Myocyte (in vitro differentiated cells): ENCODE results near the gene BCAP31. TPM values are rescaled to one million over a fixed set of nuclear protein-coding genes. Genes with fewer than 3 reads are reported as not detected.
"Not testable (repeated sequence)": the region's sequence is repeated elsewhere in the genome, so short reads cannot be mapped to it uniquely, and the experiment has no call there.

ENCODE experiments used
- DNase-seq: peaks from one replicate; pipeline ENCODE4 v3.0.0-alpha.2; 2012; ENCODE audit warnings: low read depth
- total RNA-seq: library from RNA; depleted of rRNA; stranded (reverse); fragments of >200 nt; gene quantifications from 2 replicates; pipeline ENCODE4 v1.2.3, GENCODE V29; 2014

Gene BCAP31
- total RNA-seq, 1 donor from 2014 or later: 150 TPM

GRCh38 chrX:153685156-153685536, 39.0 kb downstream of the BCAP31 start:
- no peak for DNase-seq

GRCh38 chrX:153684467-153685155, 39.6 kb downstream of the BCAP31 start:
- DNase-seq: no peak

- DNase-seq: not testable (repeated sequence)
Measured at GRCh38 chrX:153683486-153683885, 40.7 kb downstream of the BCAP31 start.

DNA sequence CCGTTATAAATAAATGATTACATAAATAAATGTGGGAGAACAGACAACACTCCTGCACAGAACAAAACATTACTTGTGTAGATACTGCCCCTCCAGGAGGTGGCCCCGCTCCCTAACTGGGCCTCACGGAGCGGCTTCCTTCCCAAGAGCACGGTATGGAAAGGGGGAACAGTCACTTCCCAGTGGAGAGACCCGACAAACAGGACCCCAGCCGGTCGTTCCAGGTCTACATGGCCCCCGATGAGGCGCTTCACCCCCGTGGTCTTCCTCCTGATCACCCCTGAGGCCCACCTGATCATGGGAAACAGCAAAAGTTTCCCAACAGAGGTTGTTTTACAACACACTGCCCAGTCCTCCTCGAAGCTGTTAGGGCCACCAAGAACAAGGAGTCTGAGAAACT, 43.0 kb downstream of the BCAP31 start:
- no peak for DNase-seq

DNA sequence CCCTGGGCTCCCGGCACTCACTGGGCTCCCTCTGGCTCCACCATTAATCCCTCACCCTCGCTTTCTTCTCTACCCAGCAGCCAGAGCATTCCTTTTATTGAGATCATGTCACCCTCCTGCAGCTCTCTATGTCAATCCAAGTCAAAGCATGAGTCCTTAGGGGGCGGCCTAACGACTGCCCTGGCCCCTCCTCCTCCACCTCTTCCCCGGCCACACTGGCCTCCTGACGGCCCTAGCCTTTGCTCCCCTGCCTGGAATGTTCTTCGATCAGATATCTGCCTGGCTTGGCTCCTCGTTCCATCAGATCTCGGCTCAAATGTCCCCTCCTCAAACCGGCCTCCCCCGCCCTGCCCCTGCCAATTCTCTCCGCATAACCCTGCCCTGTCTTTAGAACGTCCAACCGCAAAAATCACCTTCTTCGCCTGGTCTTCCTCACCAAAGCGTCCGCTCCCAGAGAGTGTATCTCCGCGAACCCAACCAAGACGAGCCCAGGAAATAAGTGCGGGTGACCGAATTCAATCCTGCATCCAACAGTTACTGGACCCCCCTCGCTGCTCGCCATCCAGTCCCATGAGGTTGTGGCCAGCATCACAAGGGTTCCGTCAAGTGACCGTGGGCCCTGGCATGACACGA, 49.9 kb downstream of the BCAP31 start:
- no peak for DNase-seq

- DNase-seq: no peak
Measured at GRCh38 chrX:153673428-153674218, 50.6 kb downstream of the BCAP31 start, which contains the start of gene PNCK. Gene PNCK (minus strand): TSS chrX:153673813. CDS start chrX:153673076, 737 bp downstream.

- no peak for DNase-seq
Measured at GRCh38 chrX:153672531-153673427, 51.4 kb downstream of the BCAP31 start.

GRCh38 chrX:153671589-153672530, 52.3 kb downstream of the BCAP31 start:
- DNase-seq: no peak

GRCh38 chrX:153670748-153671588, 53.2 kb downstream of the BCAP31 start:
- DNase-seq: no peak

DNA sequence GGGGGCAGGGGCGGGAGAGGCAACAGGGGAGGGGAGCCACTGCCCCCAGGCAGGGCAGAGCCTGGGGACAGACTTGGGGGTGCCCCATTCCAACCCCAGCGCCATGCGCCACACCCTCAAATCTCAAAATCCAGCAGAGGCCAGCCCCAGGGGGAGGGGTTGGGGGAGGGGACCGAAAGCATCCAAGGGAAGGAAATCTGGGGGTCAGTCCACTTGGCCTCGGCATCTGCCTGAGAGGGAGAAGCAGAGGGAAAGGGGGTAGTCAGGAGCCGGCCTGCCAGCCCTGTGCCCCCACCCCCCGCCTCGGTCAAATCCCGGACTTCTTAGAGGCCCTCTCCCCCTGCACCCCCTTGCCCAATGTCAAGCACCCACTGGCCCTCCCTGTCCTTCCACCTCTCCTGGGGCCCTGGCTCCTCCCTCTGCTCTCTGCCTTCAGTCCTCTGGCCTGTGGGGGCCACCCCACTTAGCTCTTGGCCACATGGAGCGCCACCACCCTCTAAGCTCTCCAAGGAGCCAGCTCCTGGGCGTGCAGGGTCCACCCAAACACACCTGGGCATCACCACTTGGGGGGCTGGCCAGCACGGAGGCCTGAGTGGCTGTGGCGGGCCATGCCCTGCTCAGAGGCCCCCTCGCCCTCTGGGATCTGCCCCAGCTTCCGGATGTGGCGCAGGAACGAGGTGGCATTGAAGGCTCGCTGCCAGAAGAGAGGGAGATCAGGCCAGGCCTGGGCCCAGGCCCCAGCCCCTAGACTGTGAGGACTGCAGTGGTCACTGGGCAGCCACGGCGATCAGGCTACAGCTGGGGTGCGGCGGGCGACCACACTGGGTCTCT, 54.1 kb downstream of the BCAP31 start:
- DNase-seq: no peak

GRCh38 chrX:153669174-153669890, 54.9 kb downstream of the BCAP31 start:
- DNase-seq: no peak

DNA sequence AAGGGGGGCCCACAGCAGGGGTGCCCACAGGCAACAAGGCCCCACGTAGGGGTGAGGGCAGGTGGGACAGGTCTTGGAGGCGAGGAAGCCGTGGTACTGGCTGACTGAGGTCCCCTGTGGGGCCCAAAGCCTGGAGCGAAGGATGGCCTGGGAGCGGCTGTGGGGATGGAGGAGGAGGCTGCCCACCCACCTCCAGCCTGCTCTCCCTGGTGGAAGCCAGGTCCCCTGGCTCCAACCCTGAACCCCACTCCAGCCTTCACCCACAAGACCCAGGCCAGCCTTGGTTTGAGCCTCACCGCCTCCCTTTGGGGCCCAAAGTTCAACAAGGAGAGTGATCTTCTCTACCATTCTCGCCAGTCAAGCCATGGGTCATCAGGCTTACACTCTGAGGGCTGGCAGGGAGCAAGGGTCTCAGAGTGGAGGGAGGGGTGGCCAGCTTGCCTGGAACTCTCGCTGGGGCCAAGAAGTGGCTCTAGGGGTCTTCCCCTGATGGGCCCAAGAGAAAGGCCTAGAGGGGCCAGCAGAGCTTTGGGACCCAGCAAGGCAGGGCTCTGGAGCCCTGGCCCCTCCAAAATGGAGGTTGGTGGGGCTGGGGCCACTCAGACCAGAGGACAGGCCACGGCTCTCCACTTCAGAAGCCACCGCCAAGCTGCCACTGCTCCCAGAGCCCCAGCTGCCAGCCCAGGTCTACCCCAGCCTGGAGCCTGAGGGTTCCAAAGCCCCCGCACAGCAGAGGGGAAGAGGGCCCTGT, 55.6 kb downstream of the BCAP31 start:
- DNase-seq: no peak

DNA sequence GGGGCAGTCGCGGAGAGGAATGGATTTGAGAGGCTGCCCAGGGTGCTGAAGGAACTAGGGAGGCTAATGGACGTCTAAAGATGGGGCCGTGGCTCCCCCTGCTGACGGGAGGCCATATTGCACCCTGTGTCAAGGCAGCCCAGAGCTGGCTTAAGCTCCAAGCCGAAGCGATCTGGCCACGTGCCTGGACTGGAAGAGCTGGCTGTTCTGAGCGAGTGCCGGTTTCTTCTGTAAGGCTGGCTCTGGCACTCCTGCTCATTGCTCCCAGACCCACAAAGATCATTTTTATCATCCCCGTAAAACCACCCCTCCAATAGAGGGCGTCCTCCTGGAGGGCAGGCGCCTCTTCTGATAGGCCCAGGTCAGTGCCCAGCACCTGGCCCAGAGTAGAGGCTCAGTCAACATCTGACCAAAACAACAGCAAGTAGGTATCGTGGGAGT, 56.2 kb downstream of the BCAP31 start:
- peak; percentile 63 for DNase-seq

DNA sequence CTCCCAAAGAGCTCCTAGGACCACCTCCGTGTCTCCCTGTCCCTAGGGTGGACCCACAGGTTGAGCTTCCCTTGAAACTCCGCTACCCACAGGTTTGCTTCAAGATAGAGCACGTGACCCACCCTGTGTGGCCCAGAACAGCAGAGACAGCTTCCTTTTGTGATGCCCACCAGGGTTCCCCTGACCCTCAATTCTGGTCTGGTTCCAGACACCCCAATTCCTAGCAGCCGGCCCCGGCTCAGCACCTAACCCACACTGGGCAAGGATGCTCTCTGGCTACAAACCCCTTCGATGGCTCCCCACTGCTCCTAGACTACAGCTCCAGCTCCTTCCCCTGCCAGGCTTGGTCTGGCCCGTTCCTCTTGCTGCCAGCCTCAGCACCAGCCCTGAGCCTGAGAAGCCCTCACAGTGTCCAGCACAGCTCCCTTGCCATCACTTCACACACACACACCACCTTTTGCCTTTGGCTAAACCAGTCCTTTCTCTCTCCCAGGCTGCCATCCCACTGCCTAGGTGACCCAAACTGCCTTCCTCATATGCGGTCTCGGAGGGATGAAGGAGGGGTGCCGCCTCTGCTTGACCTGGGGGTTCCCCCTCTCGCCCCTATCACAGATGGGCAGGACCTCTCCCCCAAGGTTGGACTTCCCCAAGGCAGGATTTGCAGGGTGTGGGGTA, 56.8 kb downstream of the BCAP31 start:
- DNase-seq: no peak

GRCh38 chrX:153665726-153666306, 58.4 kb downstream of the BCAP31 start:
- no peak for DNase-seq

DNA sequence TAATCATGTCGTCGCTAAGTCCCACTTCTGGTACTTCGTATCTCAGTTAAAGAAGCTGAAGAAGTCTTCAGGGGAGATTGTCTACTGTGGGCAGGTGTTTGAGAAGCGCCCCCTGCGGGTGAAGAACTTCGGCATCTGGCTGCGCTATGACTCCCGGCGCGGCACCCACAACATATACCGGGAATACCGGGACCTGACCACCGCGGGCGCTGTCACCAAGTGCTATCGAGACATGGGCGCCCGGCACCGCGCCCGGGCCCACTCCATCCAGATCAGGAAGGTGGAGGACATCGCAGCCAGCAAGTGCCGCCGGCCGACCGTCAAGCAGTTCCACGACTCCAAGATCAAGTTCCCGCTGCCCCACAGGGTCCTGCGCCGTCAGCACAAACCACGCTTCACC, 61.9 kb downstream of the BCAP31 start:
- peak; percentile 11 for DNase-seq
